Measurements from ENCODE around the gene FKTN.

FKTN gene

GRCh38 chr9:105636331-105636730, 78.4 kb downstream of the FKTN start:
- no peak overlapping the region for H3K4me3 Mint-ChIP-seq
- TF ChIP-seq CTCF (IDR thresholded peaks at IDR 0.05), result no peak
- H3K27me3 Mint-ChIP-seq (ENCODE audit: low read depth, poor library complexity), result peaks cover 2% of the 10 kb centered on the region
- H3K4me1 Mint-ChIP-seq, result no peaks in the 10 kb centered on the region
- no peak for DNase-seq
- H3K36me3 Mint-ChIP-seq (ENCODE audit: low read depth), result peaks cover 29% of the 10 kb centered on the region
- peaks cover 4% of the 10 kb centered on the region for H3K9me3 Mint-ChIP-seq
- no peak overlapping the region for H3K27ac Mint-ChIP-seq

GRCh38 chr9:105637787-105638395, 80.0 kb downstream of the FKTN start:
- DNase-seq, result no peak
- Mint-ChIP-seq H3K4me1 (no peaks in the 10 kb centered on the region), H3K27ac (no peak overlapping the region), H3K36me3 (ENCODE audit: low read depth) (peaks cover 44% of the 10 kb centered on the region), H3K4me3 (no peak overlapping the region), H3K9me3 (peaks cover 14% of the 10 kb centered on the region), H3K27me3 (ENCODE audit: low read depth, poor library complexity) (peaks cover 2% of the 10 kb centered on the region)
- TF ChIP-seq CTCF (IDR thresholded peaks at IDR 0.05), result peak; percentile 65

- no peaks in the 10 kb centered on the region for H3K27me3 Mint-ChIP-seq (ENCODE audit: low read depth, poor library complexity)
- no peak overlapping the region for H3K4me3 Mint-ChIP-seq
- no peak for DNase-seq
- H3K9me3 Mint-ChIP-seq, result peaks cover 15% of the 10 kb centered on the region
- H3K27ac Mint-ChIP-seq, result no peak overlapping the region
- H3K36me3 Mint-ChIP-seq (ENCODE audit: low read depth), result peaks cover 41% of the 10 kb centered on the region
- no peaks in the 10 kb centered on the region for H3K4me1 Mint-ChIP-seq
- no peak for TF ChIP-seq CTCF (IDR thresholded peaks at IDR 0.05)
Measured at GRCh38 chr9:105639936-105640335, 82.0 kb downstream of the FKTN start.

- Mint-ChIP-seq H3K4me1 (peaks cover 21% of the 10 kb centered on the region), H3K27me3 (ENCODE audit: low read depth, poor library complexity) (no peaks in the 10 kb centered on the region), H3K9me3 (peaks cover 15% of the 10 kb centered on the region), H3K27ac (no peak overlapping the region), H3K36me3 (ENCODE audit: low read depth) (peaks cover 26% of the 10 kb centered on the region), H3K4me3 (no peak overlapping the region)
- DNase-seq, result no peak
- TF ChIP-seq CTCF (IDR thresholded peaks at IDR 0.05), result no peak
Measured at GRCh38 chr9:105643795-105644194, 85.9 kb downstream of the FKTN start.

GRCh38 chr9:105646879-105647594, 89.1 kb downstream of the FKTN start:
- TF ChIP-seq CTCF (IDR thresholded peaks at IDR 0.05), result no peak
- H3K4me3 Mint-ChIP-seq, result no peak overlapping the region
- H3K27ac Mint-ChIP-seq, result no peak overlapping the region
- peaks cover 6% of the 10 kb centered on the region for H3K9me3 Mint-ChIP-seq
- H3K36me3 Mint-ChIP-seq (ENCODE audit: low read depth), result peaks cover 14% of the 10 kb centered on the region
- no peaks in the 10 kb centered on the region for H3K27me3 Mint-ChIP-seq (ENCODE audit: low read depth, poor library complexity)
- H3K4me1 Mint-ChIP-seq, result peaks cover 21% of the 10 kb centered on the region
- DNase-seq, result no peak

Data from nephron progenitor cell (in vitro differentiated cells).